T-helper 1 cell treated with Interleukin-12 subunit alpha and Interleukin-12 subunit beta and Interleukin-4 antibody, amounts not matched to agents 30 μg/mL and 1 μg/mL, for 36 hours (primary cell): ENCODE results near the gene TMEM141.

Source experiments
- H3K27ac Mint-ChIP-seq: one replicate; pipeline ENCODE4 v1.8.0; 2021; ENCODE audit warnings: mild to moderate bottlenecking, mixed read lengths
- H3K27me3 Mint-ChIP-seq: one replicate; pipeline ENCODE4 v1.8.0; 2021; ENCODE audit warnings: low read depth, mixed read lengths
- H3K36me3 Mint-ChIP-seq: one replicate; pipeline ENCODE4 v1.8.0; 2021; ENCODE audit warnings: low read depth, mixed read lengths
- H3K4me1 Mint-ChIP-seq: one replicate; pipeline ENCODE4 v1.8.0; 2021; ENCODE audit warnings: low read depth, mixed read lengths
- H3K4me3 Mint-ChIP-seq: one replicate; pipeline ENCODE4 v1.8.0; 2021; ENCODE audit warnings: mild to moderate bottlenecking, moderate library complexity, mixed read lengths
- H3K9me3 Mint-ChIP-seq: one replicate; pipeline ENCODE4 v1.8.0; 2021; ENCODE audit warnings: mixed read lengths

The TMEM141 gene

DNA sequence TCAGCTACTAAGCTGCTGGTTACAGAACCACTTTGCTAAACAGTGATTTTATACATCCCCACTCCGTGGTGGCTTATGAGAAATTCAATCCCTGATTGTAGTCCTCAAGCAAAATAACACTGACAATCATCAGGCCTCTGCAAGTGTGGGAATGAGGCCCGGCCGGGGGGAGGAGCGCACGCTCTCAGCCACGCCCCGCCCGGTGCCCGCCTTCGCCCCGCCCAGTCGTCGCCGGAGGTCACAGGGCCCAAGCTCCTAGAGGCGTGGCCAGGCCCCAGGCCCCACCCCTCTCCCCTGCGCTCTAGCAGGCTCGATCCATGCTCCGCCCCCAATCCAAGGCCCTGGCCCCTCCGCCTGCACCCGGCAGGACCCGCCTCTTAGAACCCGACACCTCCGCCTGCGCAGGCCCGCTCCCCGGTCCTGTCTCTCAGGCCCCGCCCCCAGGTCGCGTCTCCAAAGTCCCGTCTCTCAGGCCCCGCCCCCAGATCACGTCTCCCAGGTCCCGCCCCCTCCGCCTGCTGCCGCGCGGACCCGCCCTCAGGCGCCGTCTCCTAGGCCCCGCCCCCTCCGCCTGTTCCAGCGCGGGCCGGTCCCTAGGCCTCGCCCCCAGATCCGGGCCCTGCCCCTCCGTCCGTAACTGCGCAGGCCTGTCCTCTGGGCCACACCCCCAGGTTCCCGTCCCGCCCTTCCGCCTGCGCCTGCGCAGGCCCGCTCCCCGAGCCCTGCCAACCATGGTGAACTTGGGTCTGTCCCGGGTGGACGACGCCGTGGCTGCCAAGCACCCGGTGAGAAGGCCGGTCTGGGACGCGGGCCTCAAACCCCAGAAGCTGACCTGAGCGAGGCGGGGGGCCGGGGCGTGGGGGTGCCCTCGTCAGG, at the start of gene TMEM141:
Gene TMEM141 (plus strand): TSS at position 705 of the 876 bp plus-strand sequence. CDS start 27 bp downstream, at position 732.
- Mint-ChIP-seq H3K36me3 (peaks cover 7% of the 10 kb centered on the region), H3K9me3 (no peaks in the 10 kb centered on the region), H3K27ac (peak within 1 kb of the TSS; percentile 85), H3K4me1 (peaks cover 23% of the 10 kb centered on the region), H3K27me3 (peaks cover 15% of the 10 kb centered on the region), H3K4me3 (peak within 1 kb of the TSS; percentile 79)

DNA sequence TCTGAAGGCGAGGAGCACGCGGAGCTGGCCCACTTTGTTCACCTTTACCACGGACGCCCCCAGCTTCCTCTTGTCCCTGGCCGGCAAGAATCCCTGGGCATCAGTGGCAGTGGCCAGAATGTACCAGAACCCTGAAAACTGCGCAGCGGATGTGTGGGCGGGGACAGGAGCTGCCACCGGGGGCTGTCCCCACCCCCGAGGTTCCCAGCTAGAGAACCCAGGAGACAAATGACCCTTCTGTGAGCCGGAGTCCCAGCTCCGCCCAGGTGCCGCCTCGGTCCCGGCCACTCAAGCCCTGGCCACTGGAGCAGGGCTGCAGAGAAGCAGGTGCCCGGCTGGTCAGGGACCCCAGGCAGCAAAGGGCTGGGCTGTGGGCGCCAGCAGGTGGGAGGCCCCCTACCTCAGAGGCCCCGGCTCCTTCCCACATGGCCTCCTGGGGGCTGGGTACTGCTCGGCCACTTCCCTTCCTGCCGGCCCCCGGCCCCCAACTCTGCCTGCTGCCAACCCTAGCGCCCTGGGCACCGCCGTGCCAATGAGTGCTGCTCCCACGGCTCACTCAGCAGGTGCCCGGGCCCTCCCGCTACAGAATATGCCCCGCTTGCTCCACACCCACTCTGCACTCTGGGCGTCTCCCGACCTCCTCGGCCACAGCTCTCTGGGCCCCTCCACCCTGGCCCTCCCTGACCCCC, 49.1 kb upstream of the TMEM141 start:
- Mint-ChIP-seq H3K4me3 (no peak overlapping the region), H3K9me3 (no peaks in the 10 kb centered on the region), H3K36me3 (no peaks in the 10 kb centered on the region), H3K27ac (no peak overlapping the region), H3K27me3 (peaks cover 4% of the 10 kb centered on the region), H3K4me1 (no peaks in the 10 kb centered on the region)

DNA sequence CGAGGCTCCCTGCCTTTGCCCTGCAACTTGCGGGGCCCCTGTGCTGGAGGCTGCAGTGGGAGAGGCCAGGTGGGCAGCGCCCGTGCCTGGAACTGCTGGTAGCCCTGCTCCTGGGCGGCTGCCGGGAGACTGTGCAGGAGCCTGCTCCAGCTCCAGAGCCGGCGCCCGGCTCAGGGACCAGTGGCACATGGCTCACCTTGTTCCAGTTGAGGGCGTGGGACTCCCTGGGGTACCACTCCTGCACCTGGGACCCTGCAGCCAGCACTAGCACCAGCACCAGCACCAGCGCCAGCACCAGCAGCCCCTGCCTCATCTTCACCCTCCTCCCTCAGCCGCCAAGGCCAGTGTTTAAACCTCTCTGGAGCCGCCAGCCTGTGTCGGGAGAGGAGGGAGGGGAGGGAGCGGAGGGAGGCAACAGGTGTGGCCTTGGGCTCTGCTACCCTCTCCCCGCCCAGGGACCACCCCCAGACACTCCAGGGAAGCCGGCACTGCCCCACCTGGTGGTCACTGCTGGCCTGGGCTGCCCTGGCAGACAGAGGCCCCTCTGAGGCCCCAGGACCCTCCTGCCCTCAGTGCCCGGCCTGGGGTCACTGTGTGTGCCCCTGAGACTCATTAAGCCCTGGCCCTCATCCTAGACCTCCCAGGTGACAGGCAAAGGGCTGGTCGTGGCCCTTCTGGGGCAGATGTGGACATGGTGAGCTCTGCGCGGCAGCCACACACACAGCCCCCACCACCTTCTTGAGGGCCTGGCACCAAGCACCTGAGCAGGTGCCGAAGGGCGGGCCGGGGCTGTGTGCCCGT, 48.4 kb upstream of the TMEM141 start, which contains the start of gene LCN10:
Gene LCN10 (minus strand): TSS at position 350 of the 801 bp plus-strand sequence. CDS start 37 bp downstream, at position 313.
- Mint-ChIP-seq H3K27me3 (peaks cover 4% of the 10 kb centered on the region), H3K4me1 (no peaks in the 10 kb centered on the region), H3K36me3 (no peaks in the 10 kb centered on the region), H3K27ac (no peak within 1 kb of the TSS), H3K9me3 (no peaks in the 10 kb centered on the region), H3K4me3 (no peak within 1 kb of the TSS)

DNA sequence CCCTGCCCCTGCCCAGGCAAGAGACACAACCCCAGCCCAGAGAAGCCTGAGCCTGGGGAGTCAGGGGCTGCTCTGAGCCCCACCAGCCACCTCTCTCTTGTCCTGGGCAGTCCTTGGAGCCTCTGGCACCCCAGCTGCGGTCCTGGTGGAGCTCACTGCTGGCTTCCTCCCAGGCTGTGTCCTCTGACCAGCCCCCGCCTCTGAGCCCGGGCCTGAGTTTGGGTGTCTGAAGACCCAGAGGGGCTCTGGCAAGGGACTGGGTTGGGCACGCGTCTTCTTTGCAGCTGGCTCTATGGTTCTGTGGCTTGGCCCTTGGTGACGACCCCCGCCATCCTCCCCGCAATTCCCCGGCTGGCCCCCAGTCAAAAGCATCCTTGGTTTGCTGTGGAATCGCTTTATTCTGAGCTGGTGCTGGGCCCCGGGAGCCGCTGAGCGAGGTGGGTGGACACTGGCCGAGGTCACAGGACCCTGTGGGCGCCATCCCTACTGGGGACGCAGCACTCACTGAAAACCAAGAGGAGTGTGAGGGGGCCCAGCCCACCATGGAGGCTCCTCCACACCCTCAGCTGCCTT, 47.4 kb upstream of the TMEM141 start:
- no peak overlapping the region for H3K27ac Mint-ChIP-seq
- H3K4me1 Mint-ChIP-seq, result no peaks in the 10 kb centered on the region
- H3K36me3 Mint-ChIP-seq, result no peaks in the 10 kb centered on the region
- H3K4me3 Mint-ChIP-seq, result no peak overlapping the region
- H3K9me3 Mint-ChIP-seq, result no peaks in the 10 kb centered on the region
- peaks cover 4% of the 10 kb centered on the region for H3K27me3 Mint-ChIP-seq

DNA sequence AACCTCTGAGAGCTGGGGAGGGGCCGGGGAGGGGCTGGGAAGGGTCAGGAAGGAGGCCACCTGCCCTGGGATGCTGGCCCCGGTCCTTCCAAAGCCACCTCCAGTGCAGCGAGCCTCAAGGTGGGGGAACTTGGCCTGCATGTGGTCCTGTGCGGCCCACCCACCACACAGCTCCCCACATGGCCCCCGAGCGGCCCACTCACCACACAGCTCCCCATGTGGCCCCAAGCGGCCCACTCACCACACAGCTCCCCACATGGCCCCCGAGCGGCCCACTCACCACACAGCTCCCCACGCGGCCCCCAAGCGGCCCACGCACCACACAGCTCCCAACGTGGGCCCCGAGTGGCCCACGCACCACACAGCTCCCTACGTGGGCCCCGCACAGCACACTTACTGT, 46.4 kb upstream of the TMEM141 start:
- Mint-ChIP-seq H3K27me3 (peaks cover 4% of the 10 kb centered on the region), H3K4me3 (no peak overlapping the region), H3K36me3 (no peaks in the 10 kb centered on the region), H3K27ac (no peak overlapping the region), H3K4me1 (no peaks in the 10 kb centered on the region), H3K9me3 (no peaks in the 10 kb centered on the region)

DNA sequence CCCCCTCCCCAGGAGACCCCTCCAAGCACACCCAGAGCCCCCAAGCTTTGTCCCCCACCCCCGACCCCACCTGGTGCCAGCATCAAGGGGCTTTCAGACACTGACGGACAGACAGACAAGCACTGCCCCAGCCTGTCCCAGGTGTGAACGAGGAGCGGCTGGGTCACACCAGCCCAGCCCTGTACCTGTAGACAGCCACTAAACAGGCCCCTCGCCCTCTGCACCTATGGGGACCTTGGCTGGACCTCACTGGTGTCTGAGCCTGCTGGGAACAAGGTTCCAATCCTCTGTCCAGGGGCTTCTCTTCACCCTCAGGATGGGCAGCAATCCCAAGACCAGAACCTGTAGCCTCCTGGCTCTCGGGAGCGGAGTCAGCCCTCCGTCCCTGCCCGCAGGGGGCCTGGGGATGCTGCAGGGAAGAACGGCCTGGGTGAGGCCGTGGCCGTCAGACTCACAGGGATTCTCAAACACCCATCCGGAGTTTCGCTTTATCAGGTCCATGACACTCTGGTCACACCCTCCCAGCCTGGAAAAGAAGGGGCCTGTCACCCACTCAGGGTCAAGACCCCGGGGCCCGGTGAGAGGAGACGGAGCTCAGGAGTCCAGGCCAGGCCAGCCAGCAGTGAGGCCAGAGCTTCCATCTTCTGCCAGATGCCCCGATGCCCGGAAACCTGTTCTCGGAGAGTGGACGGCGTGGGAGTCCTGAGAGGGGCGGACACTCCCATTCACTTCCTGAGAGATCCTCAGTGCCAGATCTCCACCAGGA, 45.6 kb upstream of the TMEM141 start:
- H3K9me3 Mint-ChIP-seq, result no peaks in the 10 kb centered on the region
- H3K27me3 Mint-ChIP-seq, result peaks cover 4% of the 10 kb centered on the region
- H3K36me3 Mint-ChIP-seq, result no peaks in the 10 kb centered on the region
- no peak overlapping the region for H3K4me3 Mint-ChIP-seq
- H3K4me1 Mint-ChIP-seq, result no peaks in the 10 kb centered on the region
- no peak overlapping the region for H3K27ac Mint-ChIP-seq

DNA sequence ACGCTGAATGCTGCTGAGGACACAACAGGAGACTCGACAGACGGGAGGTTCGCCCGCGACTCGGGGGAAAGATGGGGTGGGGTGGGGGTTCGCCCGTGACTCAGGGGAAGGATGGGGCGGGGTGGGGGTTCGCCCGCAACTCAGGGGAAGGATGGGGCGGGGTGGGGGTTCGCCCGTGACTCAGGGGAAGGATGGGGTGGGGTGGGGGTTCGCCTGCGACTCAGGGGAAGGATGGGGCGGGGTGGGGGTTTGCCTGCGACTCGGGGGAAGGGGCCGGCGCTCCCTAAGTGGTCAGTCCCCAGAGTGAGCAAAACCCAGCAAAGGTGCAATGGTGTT, 45.0 kb upstream of the TMEM141 start:
- Mint-ChIP-seq H3K27me3 (peaks cover 4% of the 10 kb centered on the region), H3K27ac (no peak overlapping the region)

DNA sequence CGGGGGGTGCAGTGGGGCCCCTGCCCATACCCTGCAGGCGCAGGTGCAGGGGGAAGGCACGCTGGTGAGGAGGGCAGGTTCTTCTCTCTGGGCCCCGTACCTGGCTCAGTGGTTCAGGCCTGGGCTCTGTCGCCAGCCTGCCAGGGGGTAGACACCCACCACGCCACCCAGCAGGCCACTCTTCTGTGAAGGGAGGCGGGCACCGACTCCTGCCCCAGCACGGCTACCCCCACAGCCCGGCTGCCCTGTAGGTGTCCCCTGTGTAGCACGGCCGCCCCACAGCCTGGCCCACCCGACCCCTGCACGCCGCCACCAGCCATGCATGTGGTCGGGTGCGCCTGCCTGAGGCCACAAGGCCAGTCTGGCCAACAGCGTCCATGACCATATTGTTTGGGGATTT, 44.5 kb upstream of the TMEM141 start:
- peaks cover 3% of the 10 kb centered on the region for H3K9me3 Mint-ChIP-seq
- peaks cover 4% of the 10 kb centered on the region for H3K27me3 Mint-ChIP-seq
- no peaks in the 10 kb centered on the region for H3K4me1 Mint-ChIP-seq
- H3K27ac Mint-ChIP-seq, result no peak overlapping the region
- H3K4me3 Mint-ChIP-seq, result no peak overlapping the region
- H3K36me3 Mint-ChIP-seq, result no peaks in the 10 kb centered on the region

More for the DNA sequence above, 45.0 kb upstream of the TMEM141 start:
- no peak overlapping the region for H3K4me3 Mint-ChIP-seq
- no peaks in the 10 kb centered on the region for H3K36me3 Mint-ChIP-seq
- no peaks in the 10 kb centered on the region for H3K9me3 Mint-ChIP-seq
- H3K4me1 Mint-ChIP-seq, result no peaks in the 10 kb centered on the region

DNA sequence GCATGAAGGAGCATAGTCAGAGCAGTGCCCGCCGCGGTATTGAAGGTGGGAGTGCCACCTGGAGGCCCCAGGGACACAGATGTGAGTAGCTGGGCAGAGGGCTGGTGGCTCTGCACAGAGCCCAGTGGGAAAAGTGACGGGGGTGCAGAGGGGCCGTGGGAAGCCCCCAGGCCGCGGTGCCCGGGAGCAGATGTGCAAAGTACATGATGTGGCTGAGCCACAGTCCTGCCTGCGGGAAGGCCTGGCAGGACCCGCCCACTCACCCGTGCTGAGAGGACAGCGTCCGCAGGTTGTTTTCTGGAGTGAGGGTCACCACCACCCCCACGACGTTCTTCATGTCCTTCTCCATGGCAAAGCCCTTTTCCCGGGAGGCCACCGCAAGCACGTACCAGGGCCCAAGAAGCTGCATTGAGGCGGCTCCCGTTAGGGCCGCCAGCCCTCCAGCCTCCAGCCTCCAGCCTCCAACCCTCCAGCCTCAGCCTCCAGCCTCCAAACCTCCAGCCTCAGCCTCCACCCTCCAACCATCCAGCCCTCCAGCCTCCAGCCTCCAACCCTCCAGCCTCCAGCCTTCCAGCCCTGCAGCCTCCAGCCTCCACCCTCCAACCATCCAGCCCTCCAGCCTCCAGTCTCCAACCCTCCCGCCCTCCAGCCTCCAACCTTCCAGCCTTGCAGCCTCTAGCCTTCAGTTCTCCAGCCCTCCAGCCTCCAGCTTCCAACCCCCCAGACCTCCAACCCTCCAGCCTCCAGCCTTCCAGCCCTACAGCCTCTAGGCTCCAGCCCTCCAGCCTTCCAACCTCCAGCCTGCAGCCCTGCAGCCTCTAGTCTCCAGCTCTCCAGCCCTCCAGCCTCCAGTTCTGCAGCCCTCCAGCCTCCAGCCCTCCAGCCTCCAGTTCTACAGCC, 43.7 kb upstream of the TMEM141 start:
- no peak overlapping the region for H3K27ac Mint-ChIP-seq
- H3K4me1 Mint-ChIP-seq, result no peaks in the 10 kb centered on the region
- peaks cover 11% of the 10 kb centered on the region for H3K9me3 Mint-ChIP-seq
- H3K27me3 Mint-ChIP-seq, result peaks cover 4% of the 10 kb centered on the region
- peaks cover under 1% of the 10 kb centered on the region for H3K36me3 Mint-ChIP-seq
- H3K4me3 Mint-ChIP-seq, result no peak overlapping the region

DNA sequence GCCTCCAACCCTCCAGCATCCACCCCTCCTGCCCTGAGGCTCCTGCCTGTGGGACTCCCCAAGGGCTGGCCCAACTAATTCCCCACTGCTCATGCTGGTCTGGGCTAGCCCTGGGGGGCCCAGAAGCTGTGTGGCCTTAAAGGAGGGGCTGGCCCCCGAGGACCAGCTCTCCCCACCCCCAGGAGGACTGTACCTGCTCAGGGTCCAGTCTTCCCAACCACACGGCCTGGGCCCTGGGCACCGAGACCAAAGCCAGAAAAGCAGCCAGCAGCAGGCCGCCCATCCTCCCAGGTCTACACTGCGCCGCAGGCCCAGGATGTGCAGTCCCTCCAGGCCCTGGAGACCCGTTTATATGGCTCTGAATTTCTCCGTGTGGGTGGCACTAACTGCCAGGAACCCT, 42.9 kb upstream of the TMEM141 start, which contains the start of gene LCN6:
Gene LCN6 (minus strand): TSS at position 325 of the 400 bp plus-strand sequence. CDS start 42 bp downstream, at position 283.
- Mint-ChIP-seq H3K4me1 (no peaks in the 10 kb centered on the region), H3K4me3 (no peak within 1 kb of the TSS), H3K27me3 (peaks cover 4% of the 10 kb centered on the region), H3K9me3 (peaks cover 17% of the 10 kb centered on the region), H3K36me3 (peaks cover 3% of the 10 kb centered on the region), H3K27ac (no peak within 1 kb of the TSS)

DNA sequence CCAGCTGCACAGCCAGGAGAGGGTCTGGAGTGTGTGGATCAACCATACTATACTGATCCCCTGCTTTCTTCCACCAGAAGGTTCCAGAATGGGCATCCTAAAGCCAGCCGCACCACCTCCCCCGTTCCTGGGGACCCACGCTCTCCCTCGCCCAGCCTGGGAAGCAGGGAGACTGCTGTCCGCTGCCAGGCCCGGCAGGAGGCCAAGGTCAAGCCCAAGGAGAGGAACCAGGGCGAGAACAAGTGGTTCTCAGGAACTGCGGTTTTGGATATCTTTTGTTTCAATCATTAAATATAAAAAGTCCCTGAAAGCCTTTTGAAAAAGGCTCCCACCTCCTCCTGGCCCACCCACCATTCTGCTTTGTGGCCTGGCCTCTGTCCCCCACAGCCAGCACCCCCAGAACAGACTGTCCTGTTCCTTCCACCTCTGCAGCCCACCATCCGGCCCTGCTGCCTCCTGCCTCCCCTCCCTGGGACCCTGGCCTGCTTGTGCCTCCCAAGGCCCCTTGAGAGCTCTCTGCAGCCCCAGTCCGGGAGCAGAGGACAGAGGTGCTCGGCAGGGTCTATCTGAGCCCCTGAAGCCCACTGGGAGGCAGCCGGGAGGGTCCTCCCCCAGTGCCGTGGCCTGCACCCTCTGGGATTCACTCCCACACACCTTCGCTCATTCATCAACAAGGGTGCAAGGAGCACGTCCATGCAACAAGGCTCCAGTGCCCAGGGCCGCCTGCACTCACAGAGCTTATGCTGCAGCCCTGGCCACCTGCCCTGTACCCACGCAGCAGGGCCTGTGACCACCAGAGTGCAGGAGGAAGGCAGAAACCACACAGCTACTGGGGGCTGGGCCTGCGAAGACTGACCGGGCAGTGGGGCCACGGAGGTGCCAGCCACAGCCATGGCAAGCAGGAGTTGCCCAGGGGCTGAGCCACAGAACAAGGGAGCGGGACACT, 42.2 kb upstream of the TMEM141 start:
- Mint-ChIP-seq H3K9me3 (peaks cover 17% of the 10 kb centered on the region), H3K36me3 (peaks cover 3% of the 10 kb centered on the region), H3K4me1 (no peaks in the 10 kb centered on the region), H3K27ac (no peak overlapping the region), H3K4me3 (no peak overlapping the region), H3K27me3 (no peaks in the 10 kb centered on the region)

DNA sequence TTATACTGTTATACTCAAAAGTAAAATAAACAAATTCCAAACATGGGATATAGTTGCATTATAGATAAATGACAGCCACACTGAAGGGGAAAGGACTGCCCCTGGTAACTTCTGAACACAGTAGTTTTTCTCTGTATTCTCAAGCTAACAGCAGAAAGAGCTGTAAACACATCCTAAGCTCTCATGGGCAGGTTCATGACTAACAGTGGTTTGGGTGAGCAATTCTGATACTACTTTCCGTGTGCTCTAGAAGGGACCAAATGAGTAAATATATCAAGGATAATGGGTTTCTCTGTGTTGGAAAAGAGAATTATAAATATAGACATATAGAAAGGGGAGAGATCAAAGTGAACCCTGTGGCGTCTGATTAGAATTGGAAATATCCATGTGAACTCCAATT, 40.6 kb upstream of the TMEM141 start:
- Mint-ChIP-seq H3K36me3 (peaks cover 3% of the 10 kb centered on the region), H3K27me3 (no peaks in the 10 kb centered on the region), H3K9me3 (peaks cover 20% of the 10 kb centered on the region), H3K27ac (no peak overlapping the region), H3K4me3 (no peak overlapping the region), H3K4me1 (no peaks in the 10 kb centered on the region)
